Panc1 (cell line): ENCODE measurements around the gene CHRM2. TPM values are rescaled to one million over a fixed set of nuclear protein-coding genes. Genes with fewer than 3 reads are reported as not detected.

Experiments used
- ATAC-seq: fragments of 200-7000 bp; cut with Tn5 transposase; 2 replicates; pipeline ENCODE4 v1.9.1; 2020; ENCODE audit warnings: mild to moderate bottlenecking, moderate library complexity
- BruUV-seq: library from RNA; stranded (reverse); fragments of 400-500 nt; replicated peaks from 2 replicates; lab custom pipeline; 2021; lab: Mats Ljungman, UMichigan
- CTCF ChIA-PET: fragments of 300-600 bp; sonication (Branson Sonifier 250); formaldehyde crosslinking; loops from one replicate; lab custom pipeline; 2022; ENCODE audit warnings: antibody characterized with exemption; lab: Charles Lee
- POLR2A ChIA-PET: fragments of 300-600 bp; sonication (Branson Sonifier 250); formaldehyde crosslinking; loops from one replicate; lab custom pipeline; 2022; ENCODE audit warnings: antibody characterized with exemption; lab: Charles Lee
- DNase-seq: peaks from one replicate; pipeline ENCODE4 v3.0.0-alpha.2; 2010; ENCODE audit warnings: low read depth, low spot score
- H3K27ac ChIP-seq: 2 replicates; pipeline ENCODE4 v1.5.1; 2011; ENCODE audit warnings: mild to moderate bottlenecking, low read length, inconsistent platforms
- H3K27me3 ChIP-seq: fragments of 200-500 bp; sonication (Bioruptor generic); 2 replicates; pipeline ENCODE4 v1.6.0; 2014; ENCODE audit warnings: low read length, inconsistent platforms; ENCODE audit not compliant: control insufficient read depth, insufficient read depth
- H3K36me3 ChIP-seq: fragments of 200-500 bp; sonication (Bioruptor generic); 2 replicates; pipeline ENCODE4 v1.5.1; 2014; ENCODE audit warnings: inconsistent platforms, mild to moderate bottlenecking, low read length, moderate library complexity; ENCODE audit not compliant: control insufficient read depth, insufficient read depth
- H3K4me1 ChIP-seq: 2 replicates; pipeline ENCODE4 v1.5.1; 2011; ENCODE audit warnings: inconsistent platforms, mild to moderate bottlenecking, low read length, moderate library complexity; ENCODE audit not compliant: control insufficient read depth, insufficient read depth
- H3K4me3 ChIP-seq, 2 experiments: 2 replicates each; pipeline ENCODE4 v1.5.1; 2011 to 2012; ENCODE audit warnings: low read depth in 2 of 2, low read length in 2 of 2, mild to moderate bottlenecking in 2 of 2, inconsistent platforms in 1 of 2, moderate library complexity in 1 of 2
- H3K9me3 ChIP-seq: fragments of 200-500 bp; sonication (Bioruptor generic); 2 replicates; pipeline ENCODE4 v1.5.1; 2014; ENCODE audit warnings: low read depth, mild to moderate bottlenecking, inconsistent platforms, low read length, moderate library complexity; ENCODE audit not compliant: control insufficient read depth, insufficient read depth
- POLR2AphosphoS5 ChIP-seq: IDR thresholded peaks from 2 replicates; pipeline ENCODE4 v1.6.1; 2012; ENCODE audit warnings: mild to moderate bottlenecking, low read depth, low read length, moderate library complexity
- REST ChIP-seq, 2 experiments: IDR thresholded peaks; 2 replicates each; pipeline ENCODE4 v1.6.1; 2011 to 2012; ENCODE audit warnings: low read depth in 2 of 2, control low read depth in 1 of 2, low read length in 1 of 2, mild to moderate bottlenecking in 1 of 2, moderate library complexity in 1 of 2; ENCODE audit not compliant: insufficient read depth in 1 of 2
- SIN3A ChIP-seq: IDR thresholded peaks from 2 replicates; pipeline ENCODE4 v1.6.1; 2012; ENCODE audit warnings: low read depth, mild to moderate bottlenecking, low read length, moderate library complexity, borderline replicate concordance; ENCODE audit not compliant: insufficient read depth
- TCF7L2 ChIP-seq: IDR thresholded peaks from 2 replicates; pipeline ENCODE4 v1.6.1; 2011; ENCODE audit warnings: mild to moderate bottlenecking, low read depth, low read length, inconsistent platforms
- in situ Hi-C: cut with HindIII; loops from 2 replicates; pipeline ENCODE4 v1.10.0; 2016; ENCODE audit warnings: low sequenced_read_pairs, low pct_unique_long_range_greater_than_20kb
- intact Hi-C: fragments of 100-400 bp; cut with micrococcal nuclease; formaldehyde crosslinking; loops from one replicate; pipeline ENCODE4 v1.10.0; 2022; ENCODE audit not compliant: unreplicated experiment
- total RNA-seq: library from RNA; stranded (reverse); gene quantifications from one replicate; pipeline ENCODE4 v1.2.1, GENCODE V29; 2021; ENCODE audit not compliant: unreplicated experiment
- TF ChIP-seq, protein P1 (sequence below): fragments of 450-650 bp; IDR thresholded peaks from 2 replicates; pipeline ENCODE4 v1.5.1; 2017; ENCODE audit warnings: mild to moderate bottlenecking

CHRM2 gene
- total RNA-seq, 1 experiment from 2014 or later = not detected

DNA sequence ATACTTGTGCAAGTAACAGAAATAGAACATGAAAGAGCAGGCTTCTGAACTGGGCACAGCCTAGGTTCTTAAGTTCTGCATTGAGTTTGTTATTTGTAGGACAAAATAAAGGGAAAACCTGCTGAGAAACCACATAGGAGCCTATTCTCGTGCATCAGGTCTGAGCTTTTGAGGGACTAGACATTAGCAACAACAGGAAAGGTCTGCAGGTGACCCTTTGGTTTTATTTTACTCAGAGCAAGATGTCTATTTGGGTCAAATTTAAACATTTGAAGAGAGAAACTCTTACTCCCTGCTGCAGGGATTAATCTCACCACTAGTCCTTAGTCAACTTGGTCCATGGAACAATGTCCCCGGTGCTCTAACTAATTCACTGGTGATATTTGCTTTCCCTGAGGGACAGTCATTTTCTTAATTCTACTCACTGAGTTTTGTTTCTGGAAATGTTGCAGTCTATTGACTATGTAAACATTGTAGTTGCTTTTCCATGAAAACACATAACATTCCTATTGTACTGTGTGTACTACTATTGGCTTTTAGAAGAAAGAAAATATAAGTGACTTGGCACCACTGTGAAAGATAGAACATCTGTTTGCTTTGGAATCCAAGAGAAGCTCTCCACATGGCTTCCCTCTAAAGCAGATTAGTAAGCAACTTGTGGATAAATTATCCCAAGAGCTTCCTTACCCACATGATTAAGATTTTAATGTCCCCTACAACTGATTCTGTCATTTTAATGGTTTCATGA lies 108.2 kb downstream of the CHRM2 start:
- ChIA-PET CTCF (no interaction called here), POLR2A (no interaction called here)
- Histone ChIP-seq H3K9me3 (no peaks in the 10 kb centered on the region), H3K36me3 (no peaks in the 10 kb centered on the region), H3K4me3 (no peak overlapping the region), H3K27ac (no peak overlapping the region), H3K4me1 (no peaks in the 10 kb centered on the region), H3K27me3 (no peaks in the 10 kb centered on the region)
- ATAC-seq = no peak
- BruUV-seq = no TSS peak
- TF ChIP-seq POLR2AphosphoS5 (no peak), TCF7L2 (no peak), REST (IDR thresholded peaks at IDR 0.05; ENCODE audit: insufficient read depth in 1 of 2, low read depth in 2 of 2, low read length in 1 of 2) (no peak), SIN3A (no peak)
- TF ChIP-seq, protein P1, sequence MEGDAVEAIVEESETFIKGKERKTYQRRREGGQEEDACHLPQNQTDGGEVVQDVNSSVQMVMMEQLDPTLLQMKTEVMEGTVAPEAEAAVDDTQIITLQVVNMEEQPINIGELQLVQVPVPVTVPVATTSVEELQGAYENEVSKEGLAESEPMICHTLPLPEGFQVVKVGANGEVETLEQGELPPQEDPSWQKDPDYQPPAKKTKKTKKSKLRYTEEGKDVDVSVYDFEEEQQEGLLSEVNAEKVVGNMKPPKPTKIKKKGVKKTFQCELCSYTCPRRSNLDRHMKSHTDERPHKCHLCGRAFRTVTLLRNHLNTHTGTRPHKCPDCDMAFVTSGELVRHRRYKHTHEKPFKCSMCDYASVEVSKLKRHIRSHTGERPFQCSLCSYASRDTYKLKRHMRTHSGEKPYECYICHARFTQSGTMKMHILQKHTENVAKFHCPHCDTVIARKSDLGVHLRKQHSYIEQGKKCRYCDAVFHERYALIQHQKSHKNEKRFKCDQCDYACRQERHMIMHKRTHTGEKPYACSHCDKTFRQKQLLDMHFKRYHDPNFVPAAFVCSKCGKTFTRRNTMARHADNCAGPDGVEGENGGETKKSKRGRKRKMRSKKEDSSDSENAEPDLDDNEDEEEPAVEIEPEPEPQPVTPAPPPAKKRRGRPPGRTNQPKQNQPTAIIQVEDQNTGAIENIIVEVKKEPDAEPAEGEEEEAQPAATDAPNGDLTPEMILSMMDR = no peak
- in situ Hi-C loops = no loop called here
- DNase-seq = no peak
- intact Hi-C loops = no loop called here

DNA sequence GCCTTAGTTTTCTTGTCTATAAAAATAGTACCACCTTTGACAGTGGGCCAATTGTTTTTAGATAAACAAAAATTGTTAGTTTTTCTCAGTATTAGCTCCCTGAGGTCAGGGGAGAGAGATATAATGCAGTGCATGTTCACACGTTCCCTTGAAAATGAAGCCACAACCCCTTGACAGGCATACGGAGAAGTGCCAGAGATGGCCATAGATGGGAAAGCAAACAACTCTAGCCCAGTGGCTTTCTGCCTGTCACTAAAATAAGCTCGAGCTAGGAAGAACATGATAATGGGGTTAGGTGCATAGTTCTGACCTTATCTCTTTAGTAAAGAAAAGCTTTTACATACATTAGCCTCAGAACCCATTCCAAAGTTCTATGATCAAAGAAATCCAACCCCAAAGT lies 124.9 kb downstream of the CHRM2 start:
- ATAC-seq (no peak), DNase-seq (no peak)
- Histone ChIP-seq H3K9me3 (no peaks in the 10 kb centered on the region), H3K36me3 (no peaks in the 10 kb centered on the region), H3K27ac (no peak overlapping the region), H3K4me3 (no peak overlapping the region), H3K4me1 (no peaks in the 10 kb centered on the region), H3K27me3 (no peaks in the 10 kb centered on the region)
- ChIA-PET CTCF (no interaction called here), POLR2A (no interaction called here)
- in situ Hi-C loops (no loop called here), intact Hi-C loops (no loop called here)
- TF ChIP-seq, protein P1 = no peak
- TF ChIP-seq REST (IDR thresholded peaks at IDR 0.05; ENCODE audit: insufficient read depth in 1 of 2, low read depth in 2 of 2, low read length in 1 of 2) = no peak
- TF ChIP-seq SIN3A = no peak
- TF ChIP-seq TCF7L2 = no peak
- no peak for TF ChIP-seq POLR2AphosphoS5
- BruUV-seq = no TSS peak
